Lung (tissue), 12 donors: ENCODE results near the gene PRKN. TPM values are rescaled to one million over a fixed set of nuclear protein-coding genes. Genes with fewer than 3 reads are reported as not detected.

Source experiments
- ATAC-seq: fragments of 200-7000 bp; cut with Tn5 transposase; one replicate; pipeline ENCODE4 v1.9.1; 2020; ENCODE audit warnings: moderate number of reproducible peaks; ENCODE audit not compliant: insufficient read depth, low FRiP score
- DNase-seq, 3 donors: peaks; one replicate each; pipeline ENCODE4 v3.0.0-alpha.2; 2013 to 2017
- H3K27ac ChIP-seq, 2 donors: one replicate each; pipeline ENCODE4 v1.5.1; 2013; ENCODE audit warnings: mild to moderate bottlenecking in 2 of 2, moderate library complexity in 2 of 2, control low read depth in 1 of 2, inconsistent platforms in 1 of 2, low read depth in 1 of 2, low read length in 1 of 2
- H3K27me3 ChIP-seq, 3 donors: one replicate each; pipeline ENCODE4 v1.5.1; 2013; ENCODE audit warnings: low read length in 2 of 3; ENCODE audit not compliant: control insufficient read depth in 3 of 3, insufficient read depth in 3 of 3
- H3K36me3 ChIP-seq, 4 donors: one replicate each; pipeline ENCODE4 v1.5.1; 2013; ENCODE audit warnings: low read length in 4 of 4, mild to moderate bottlenecking in 1 of 4, moderate library complexity in 1 of 4; ENCODE audit not compliant: control insufficient read depth in 4 of 4, insufficient read depth in 4 of 4
- H3K4me1 ChIP-seq, 5 donors: one replicate each; pipeline ENCODE4 v1.5.1; 2013; ENCODE audit warnings: low read length in 5 of 5, mild to moderate bottlenecking in 2 of 5, moderate library complexity in 1 of 5; ENCODE audit not compliant: control insufficient read depth in 5 of 5, insufficient read depth in 5 of 5
- H3K4me3 ChIP-seq: one replicate; pipeline ENCODE4 v1.5.1; 2013; ENCODE audit warnings: mild to moderate bottlenecking, control low read depth, moderate library complexity
- H3K9ac ChIP-seq, 2 donors: one replicate each; pipeline ENCODE4 v1.5.1; 2013; ENCODE audit warnings: low read length in 2 of 2, control low read depth in 1 of 2; ENCODE audit not compliant: insufficient read depth in 1 of 2
- H3K9me3 ChIP-seq, 4 donors: one replicate each; pipeline ENCODE4 v1.5.1; 2013; ENCODE audit warnings: low read length in 3 of 4, mild to moderate bottlenecking in 1 of 4, moderate library complexity in 1 of 4; ENCODE audit not compliant: control insufficient read depth in 4 of 4, insufficient read depth in 3 of 4
- WGBS, 2 donors: extraction: QIAGEN DNeasy Blood & Tissue Kit; methylation state at CpG; one replicate each; pipeline ENCODE4 v1.1.7; 2013; 5-methylcytosine and 5-hydroxymethylcytosine counted together
- polyA plus RNA-seq, 2 donors: library from polyadenylated mRNA; stranded (reverse); fragments of 200-250 nt; gene quantifications; one replicate each; pipeline ENCODE4 v1.2.1, GENCODE V29; 2013
- total RNA-seq, 2 donors: library from RNA; depleted of rRNA in 1 of 2; stranded (reverse); fragments of >200 nt in 1 of 2; gene quantifications; one replicate each; pipeline ENCODE4 v1.2.1, GENCODE V29; 2014 to 2021
- TF ChIP-seq, protein P1 (sequence below): IDR thresholded peaks from 2 replicates; pipeline ENCODE4 v1.5.1; 2012; ENCODE audit warnings: mild to moderate bottlenecking; ENCODE audit errors: control extremely low read depth, extremely low read depth
- donor health status: control.
- donor health status: control.
- donor health status: Bipolar disorder and iron deficiency.
- donor health status: healthy.
- donor health status: DM: yes; HTN: yes; CAD: no.

Gene PRKN
- total and polyA plus RNA-seq, 4 donors, result 0.27 to 11.2 (median 3.1) TPM

GRCh38 chr6:162005372-162005771 is 722.2 kb downstream of the PRKN start:
- ATAC-seq (no peak), DNase-seq (peak in 2 of 3 donors; percentile 3 to 29)
- 52 to 71% methylated on average over 4 of the region's 4 CpGs for WGBS, 2 donors
- H3K9me3 ChIP-seq, result no peaks in the 10 kb centered on the region
- H3K27ac ChIP-seq, result no peak overlapping the region
- no peak overlapping the region for H3K4me3 ChIP-seq
- no peaks in the 10 kb centered on the region for H3K27me3 ChIP-seq
- no peaks in the 10 kb centered on the region for H3K4me1 ChIP-seq
- no peak overlapping the region for H3K9ac ChIP-seq
- H3K36me3 ChIP-seq, result no peaks in the 10 kb centered on the region
- TF ChIP-seq, protein P1, sequence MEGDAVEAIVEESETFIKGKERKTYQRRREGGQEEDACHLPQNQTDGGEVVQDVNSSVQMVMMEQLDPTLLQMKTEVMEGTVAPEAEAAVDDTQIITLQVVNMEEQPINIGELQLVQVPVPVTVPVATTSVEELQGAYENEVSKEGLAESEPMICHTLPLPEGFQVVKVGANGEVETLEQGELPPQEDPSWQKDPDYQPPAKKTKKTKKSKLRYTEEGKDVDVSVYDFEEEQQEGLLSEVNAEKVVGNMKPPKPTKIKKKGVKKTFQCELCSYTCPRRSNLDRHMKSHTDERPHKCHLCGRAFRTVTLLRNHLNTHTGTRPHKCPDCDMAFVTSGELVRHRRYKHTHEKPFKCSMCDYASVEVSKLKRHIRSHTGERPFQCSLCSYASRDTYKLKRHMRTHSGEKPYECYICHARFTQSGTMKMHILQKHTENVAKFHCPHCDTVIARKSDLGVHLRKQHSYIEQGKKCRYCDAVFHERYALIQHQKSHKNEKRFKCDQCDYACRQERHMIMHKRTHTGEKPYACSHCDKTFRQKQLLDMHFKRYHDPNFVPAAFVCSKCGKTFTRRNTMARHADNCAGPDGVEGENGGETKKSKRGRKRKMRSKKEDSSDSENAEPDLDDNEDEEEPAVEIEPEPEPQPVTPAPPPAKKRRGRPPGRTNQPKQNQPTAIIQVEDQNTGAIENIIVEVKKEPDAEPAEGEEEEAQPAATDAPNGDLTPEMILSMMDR, result no peak

GRCh38 chr6:161996783-161997182 is 730.8 kb downstream of the PRKN start:
- H3K9ac ChIP-seq, result no peak overlapping the region
- no peak overlapping the region for H3K4me3 ChIP-seq
- TF ChIP-seq, protein P1, result no peak
- H3K36me3 ChIP-seq, result no peaks in the 10 kb centered on the region
- 69 to 84% methylated on average over 9 of the region's 9 CpGs for WGBS, 2 donors
- H3K27ac ChIP-seq, result no peak overlapping the region
- no peaks in the 10 kb centered on the region for H3K4me1 ChIP-seq
- H3K9me3 ChIP-seq, result peaks cover 0 to 4% (median 3%) of the 10 kb centered on the region in 4 donors
- H3K27me3 ChIP-seq, result no peaks in the 10 kb centered on the region
- DNase-seq, result no peak
- ATAC-seq, result no peak

DNA sequence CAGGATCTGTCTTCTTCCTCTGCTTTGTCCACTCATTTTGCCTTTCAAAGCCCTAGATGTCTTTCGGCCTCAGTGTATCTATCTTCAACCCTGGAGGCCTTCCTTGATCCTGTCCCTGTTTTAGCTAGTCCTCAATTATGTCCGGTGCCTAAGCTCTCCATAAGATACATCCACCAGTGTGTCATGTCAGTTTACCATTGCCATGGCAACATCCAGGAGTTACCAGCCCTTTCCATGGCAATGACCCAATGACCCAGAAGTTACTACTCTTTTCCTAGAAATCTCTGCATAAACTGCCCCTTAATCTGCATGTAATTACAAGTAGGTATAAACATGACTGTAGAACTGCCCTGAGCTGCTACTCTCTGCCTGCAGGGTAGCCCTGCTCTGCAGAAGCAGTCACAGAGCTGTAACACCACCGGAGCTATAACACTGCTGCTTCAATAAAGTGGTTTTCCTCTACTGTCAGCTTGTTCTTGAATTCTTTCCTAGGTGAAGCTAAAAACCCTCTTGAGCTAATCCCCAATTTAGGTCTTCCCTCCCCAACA is 741.6 kb downstream of the PRKN start:
- no peak overlapping the region for H3K9ac ChIP-seq
- H3K4me1 ChIP-seq, result no peaks in the 10 kb centered on the region
- peaks cover 0 to 11% (median under 1%) of the 10 kb centered on the region in 4 donors for H3K9me3 ChIP-seq
- no peaks in the 10 kb centered on the region for H3K36me3 ChIP-seq
- TF ChIP-seq, protein P1, result no peak
- no peak overlapping the region for H3K27ac ChIP-seq
- ATAC-seq (no peak), DNase-seq (peak in 1 of 3 donors; percentile 6)
- H3K27me3 ChIP-seq, result no peaks in the 10 kb centered on the region
- WGBS, 2 donors, result 78% methylated on average over 3 of the region's 3 CpGs
- no peak overlapping the region for H3K4me3 ChIP-seq

- TF ChIP-seq, protein P1, result no peak
- H3K4me3 ChIP-seq, result no peak overlapping the region
- no peak overlapping the region for H3K27ac ChIP-seq
- H3K9me3 ChIP-seq, result peaks cover 0 to 10% (median 0%) of the 10 kb centered on the region in 4 donors
- no peak for DNase-seq
- no peak for ATAC-seq
- no peaks in the 10 kb centered on the region for H3K4me1 ChIP-seq
- no peaks in the 10 kb centered on the region for H3K27me3 ChIP-seq
- no peak overlapping the region for H3K9ac ChIP-seq
- 67 to 72% methylated on average over 4 of the region's 4 CpGs for WGBS, 2 donors
- H3K36me3 ChIP-seq, result no peaks in the 10 kb centered on the region
Measured at GRCh38 chr6:161984713-161985112, 742.9 kb downstream of the PRKN start.
